DOHH2 (cell line): ENCODE measurements around the gene SPOCK1.

Experiments used
- H3F3A ChIP-seq: fragments of 200-600 bp; sonication (generic), shearing (Covaris generic); 2 replicates; pipeline ENCODE4 v1.6.0; 2016; ENCODE audit warnings: antibody characterized with exemption, mild to moderate bottlenecking; ENCODE audit not compliant: control insufficient read depth, insufficient read depth
- H3K27ac ChIP-seq: fragments of 200-600 bp; sonication (generic); 2 replicates; pipeline ENCODE4 v1.5.1; 2014; ENCODE audit warnings: low read depth, mild to moderate bottlenecking, low read length, moderate library complexity
- H3K27me3 ChIP-seq: fragments of 200-600 bp; sonication (generic); 2 replicates; pipeline ENCODE4 v1.6.1; 2014; ENCODE audit warnings: mild to moderate bottlenecking, low read length, mixed read lengths; ENCODE audit not compliant: control insufficient read depth
- H3K36me3 ChIP-seq: fragments of 200-600 bp; sonication (generic); 2 replicates; pipeline ENCODE4 v1.6.1; 2014; ENCODE audit warnings: mild to moderate bottlenecking, low read length, moderate library complexity, mixed read lengths; ENCODE audit not compliant: control insufficient read depth
- H3K4me1 ChIP-seq: fragments of 200-600 bp; sonication (generic); 2 replicates; pipeline ENCODE4 v1.6.1; 2014; ENCODE audit warnings: mild to moderate bottlenecking, low read length, mixed read lengths; ENCODE audit not compliant: control insufficient read depth
- H3K4me2 ChIP-seq: fragments of 200-600 bp; sonication (generic); 2 replicates; pipeline ENCODE4 v1.6.0; 2014; ENCODE audit warnings: mild to moderate bottlenecking, low read length, moderate library complexity
- H3K4me3 ChIP-seq: fragments of 200-600 bp; sonication (generic); 2 replicates; pipeline ENCODE4 v1.5.1; 2014; ENCODE audit warnings: mild to moderate bottlenecking, low read length, mixed read lengths
- H3K79me2 ChIP-seq: fragments of 200-600 bp; sonication (generic); 2 replicates; pipeline ENCODE4 v1.6.1; 2014; ENCODE audit warnings: mild to moderate bottlenecking, low read length, mixed read lengths; ENCODE audit not compliant: control insufficient read depth
- H3K9me2 ChIP-seq: fragments of 200-600 bp; sonication (generic); replicated peaks from 2 replicates; pipeline ENCODE4 v1.6.1; 2014; ENCODE audit warnings: mild to moderate bottlenecking, low read length, mixed read lengths; ENCODE audit not compliant: control insufficient read depth
- H3K9me3 ChIP-seq: fragments of 200-600 bp; sonication (generic); 2 replicates; pipeline ENCODE4 v1.6.1; 2014; ENCODE audit warnings: antibody characterized with exemption, low read length, mixed read lengths; ENCODE audit not compliant: control insufficient read depth, insufficient read depth
- H4K20me1 ChIP-seq: fragments of 200-600 bp; sonication (generic); 2 replicates; pipeline ENCODE4 v1.6.0; 2014; ENCODE audit warnings: low read depth, mild to moderate bottlenecking, antibody characterized with exemption, low read length, moderate library complexity; ENCODE audit not compliant: control insufficient read depth, insufficient read depth
- CTCF ChIP-seq: fragments of 200-600 bp; sonication (generic); IDR thresholded peaks from one replicate; pipeline ENCODE4 v1.5.1; 2014; ENCODE audit warnings: antibody characterized with exemption, mild to moderate bottlenecking, low read depth, low read length; ENCODE audit not compliant: poor library complexity, severe bottlenecking
- EZH2phosphoT487 ChIP-seq: fragments of 200-600 bp; sonication (generic); IDR thresholded peaks from 2 replicates; pipeline ENCODE4 v1.6.1; 2017; ENCODE audit warnings: borderline replicate concordance, mild to moderate bottlenecking, antibody characterized with exemption, low read length, moderate library complexity, mixed read lengths

SPOCK1 gene

GRCh38 chr5:137515238-137515637 lies 16.1 kb upstream of the SPOCK1 start:
- H3K4me1 ChIP-seq = no peaks in the 10 kb centered on the region
- H3K79me2 ChIP-seq = no peaks in the 10 kb centered on the region
- no peaks in the 10 kb centered on the region for H3K9me2 ChIP-seq
- no peaks in the 10 kb centered on the region for H3F3A ChIP-seq
- no peaks in the 10 kb centered on the region for H3K9me3 ChIP-seq
- H3K27me3 ChIP-seq = no peaks in the 10 kb centered on the region
- H4K20me1 ChIP-seq = no peaks in the 10 kb centered on the region
- no peaks in the 10 kb centered on the region for H3K36me3 ChIP-seq
- no peak overlapping the region for H3K4me2 ChIP-seq
- no peak overlapping the region for H3K27ac ChIP-seq
- H3K4me3 ChIP-seq = no peak overlapping the region
- no peak for TF ChIP-seq EZH2phosphoT487
- TF ChIP-seq CTCF = no peak

GRCh38 chr5:137510671-137511070 lies 11.5 kb upstream of the SPOCK1 start:
- H3K27me3 ChIP-seq = no peaks in the 10 kb centered on the region
- H3K9me3 ChIP-seq = no peaks in the 10 kb centered on the region
- no peaks in the 10 kb centered on the region for H4K20me1 ChIP-seq
- no peaks in the 10 kb centered on the region for H3K9me2 ChIP-seq
- no peak overlapping the region for H3K4me3 ChIP-seq
- no peaks in the 10 kb centered on the region for H3K79me2 ChIP-seq
- no peak overlapping the region for H3K27ac ChIP-seq
- H3K4me1 ChIP-seq = no peaks in the 10 kb centered on the region
- TF ChIP-seq EZH2phosphoT487 (no peak), CTCF (no peak)
- H3F3A ChIP-seq = no peaks in the 10 kb centered on the region
- no peak overlapping the region for H3K4me2 ChIP-seq
- H3K36me3 ChIP-seq = no peaks in the 10 kb centered on the region

- Histone ChIP-seq H3K36me3 (no peaks in the 10 kb centered on the region), H3K9me2 (no peaks in the 10 kb centered on the region), H3K9me3 (no peaks in the 10 kb centered on the region), H3K4me3 (no peak overlapping the region), H4K20me1 (no peaks in the 10 kb centered on the region), H3K27ac (no peak overlapping the region), H3K4me1 (no peaks in the 10 kb centered on the region), H3K27me3 (no peaks in the 10 kb centered on the region), H3K79me2 (no peaks in the 10 kb centered on the region), H3F3A (no peaks in the 10 kb centered on the region), H3K4me2 (no peak overlapping the region)
- TF ChIP-seq CTCF (no peak), EZH2phosphoT487 (no peak)
These were observed 8.0 kb upstream of the SPOCK1 start for GRCh38 chr5:137507150-137507549.

- TF ChIP-seq EZH2phosphoT487 (no peak), CTCF (no peak)
- no peaks in the 10 kb centered on the region for H3K27me3 ChIP-seq
- H3K79me2 ChIP-seq = no peaks in the 10 kb centered on the region
- no peak overlapping the region for H3K4me2 ChIP-seq
- H3K36me3 ChIP-seq = no peaks in the 10 kb centered on the region
- no peaks in the 10 kb centered on the region for H3F3A ChIP-seq
- H4K20me1 ChIP-seq = no peaks in the 10 kb centered on the region
- H3K27ac ChIP-seq = no peak overlapping the region
- H3K9me3 ChIP-seq = no peaks in the 10 kb centered on the region
- no peaks in the 10 kb centered on the region for H3K9me2 ChIP-seq
- no peak overlapping the region for H3K4me3 ChIP-seq
- no peaks in the 10 kb centered on the region for H3K4me1 ChIP-seq
These were observed 7.2 kb upstream of the SPOCK1 start for GRCh38 chr5:137506296-137506695.
